HG02763 (cell line): ENCODE results near the gene KLK14.

Experiments used
- ATAC-seq: cut with Tn5 transposase; IDR thresholded peaks from one replicate; pipeline ENCODE4 v1.9.1; 2021; ENCODE audit warnings: mild to moderate bottlenecking, moderate library complexity; ENCODE audit not compliant: unreplicated experiment

The KLK14 gene, protein sequence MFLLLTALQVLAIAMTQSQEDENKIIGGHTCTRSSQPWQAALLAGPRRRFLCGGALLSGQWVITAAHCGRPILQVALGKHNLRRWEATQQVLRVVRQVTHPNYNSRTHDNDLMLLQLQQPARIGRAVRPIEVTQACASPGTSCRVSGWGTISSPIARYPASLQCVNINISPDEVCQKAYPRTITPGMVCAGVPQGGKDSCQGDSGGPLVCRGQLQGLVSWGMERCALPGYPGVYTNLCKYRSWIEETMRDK

DNA sequence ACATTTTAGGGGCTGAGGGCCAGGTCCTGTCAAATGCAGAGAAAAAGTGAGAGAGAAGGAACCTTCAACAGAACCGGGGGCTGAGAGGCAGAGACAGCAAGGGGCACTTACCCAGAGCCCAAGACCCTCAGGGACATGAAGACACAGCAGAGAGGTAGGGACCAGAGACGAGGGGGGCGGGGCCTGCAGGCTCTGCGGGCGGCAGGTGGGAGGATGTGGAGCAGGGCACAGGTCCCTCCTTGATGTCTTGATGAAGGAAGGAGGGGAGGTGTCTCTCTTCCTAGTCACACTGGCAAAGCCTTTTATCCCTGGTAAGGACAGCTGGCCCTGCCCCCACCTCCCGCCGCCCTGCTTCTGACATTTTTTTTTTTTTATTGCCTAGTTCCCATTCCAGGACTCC, at the start of gene KLK14:
TSS of gene KLK14 (minus strand) at position 277 of the 400 bp plus-strand sequence. CDS start at position 4, 273 bp downstream.
- ATAC-seq: no peak

DNA sequence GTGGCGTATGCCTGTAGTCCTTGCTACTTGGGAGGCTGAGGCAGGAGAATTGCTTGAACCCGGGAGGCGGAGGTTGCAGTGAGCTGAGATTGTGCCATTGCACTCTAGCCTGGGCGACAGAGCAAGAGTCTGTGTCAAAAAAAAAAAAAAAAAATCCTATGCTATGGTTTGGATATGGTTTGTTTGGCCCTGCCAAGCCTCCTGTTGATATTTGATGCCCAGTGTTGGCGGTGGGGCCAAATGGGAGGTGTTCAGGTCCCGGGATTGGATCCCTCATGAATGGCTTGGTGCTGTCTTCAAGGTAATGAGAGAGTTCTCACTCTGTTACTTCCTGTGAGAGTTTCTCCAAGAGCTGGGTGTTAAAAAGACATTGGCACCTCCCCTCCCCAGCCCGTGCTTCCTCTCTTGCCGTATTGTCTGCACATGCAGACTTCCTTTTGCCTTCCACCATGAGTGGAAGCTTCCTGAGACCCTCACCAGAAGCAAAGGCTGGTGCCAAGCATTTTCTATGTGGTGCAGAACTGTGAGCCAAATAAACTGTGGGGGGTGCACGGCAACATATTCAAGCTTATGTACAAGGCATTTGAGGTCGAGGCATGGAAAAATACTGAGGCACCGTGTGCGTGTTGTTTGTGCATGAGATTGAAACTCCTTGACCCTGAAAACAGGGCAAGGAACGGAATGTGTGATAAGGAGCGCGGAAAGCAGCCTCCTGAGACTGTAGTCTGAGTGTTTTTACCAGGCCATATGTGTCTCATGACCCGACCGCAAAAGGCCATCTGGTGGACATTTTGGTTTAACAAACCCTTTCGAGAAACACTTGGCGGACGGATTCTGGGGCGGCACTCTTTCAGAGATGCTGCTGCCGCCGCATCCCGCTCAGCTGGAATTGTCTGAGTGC, 49.3 kb upstream of the KLK14 start:
- no peak for ATAC-seq

DNA sequence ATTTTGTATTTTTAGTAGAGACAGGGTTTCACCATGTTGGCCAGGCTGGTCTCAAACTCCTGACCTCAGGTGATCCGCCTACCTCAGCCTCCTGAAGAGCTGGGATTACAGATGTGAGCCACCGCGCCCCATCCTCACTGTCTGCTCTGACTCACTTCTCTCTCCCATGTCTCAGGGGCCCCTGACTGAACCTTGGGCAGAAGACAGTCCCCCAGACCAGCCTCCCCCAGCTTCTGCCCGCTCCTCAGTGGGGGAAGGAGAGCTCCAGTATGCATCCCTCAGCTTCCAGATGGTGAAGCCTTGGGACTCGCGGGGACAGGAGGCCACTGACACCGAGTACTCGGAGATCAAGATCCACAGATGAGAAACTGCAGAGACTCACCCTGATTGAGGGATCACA, 47.0 kb upstream of the KLK14 start:
- ATAC-seq: no peak

DNA sequence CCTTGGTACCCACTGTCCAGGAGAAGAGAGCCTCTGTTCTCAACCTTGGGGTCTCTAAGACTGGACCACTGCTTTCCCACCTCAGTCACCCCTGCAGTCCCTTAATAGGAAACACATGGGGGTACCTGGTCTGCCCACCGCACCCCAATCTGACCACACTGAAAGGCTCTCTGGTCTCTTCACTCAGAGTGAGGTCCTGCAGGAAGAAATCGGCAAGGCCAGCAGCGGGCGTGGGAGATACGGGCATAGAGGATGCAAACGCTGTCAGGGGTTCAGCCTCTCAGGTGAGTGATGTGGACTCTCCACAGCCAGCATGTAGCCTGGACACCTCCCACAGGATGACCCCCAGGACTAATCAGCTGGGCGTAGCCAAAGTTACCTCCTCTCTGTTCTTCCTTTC, 45.5 kb upstream of the KLK14 start:
- no peak for ATAC-seq

DNA sequence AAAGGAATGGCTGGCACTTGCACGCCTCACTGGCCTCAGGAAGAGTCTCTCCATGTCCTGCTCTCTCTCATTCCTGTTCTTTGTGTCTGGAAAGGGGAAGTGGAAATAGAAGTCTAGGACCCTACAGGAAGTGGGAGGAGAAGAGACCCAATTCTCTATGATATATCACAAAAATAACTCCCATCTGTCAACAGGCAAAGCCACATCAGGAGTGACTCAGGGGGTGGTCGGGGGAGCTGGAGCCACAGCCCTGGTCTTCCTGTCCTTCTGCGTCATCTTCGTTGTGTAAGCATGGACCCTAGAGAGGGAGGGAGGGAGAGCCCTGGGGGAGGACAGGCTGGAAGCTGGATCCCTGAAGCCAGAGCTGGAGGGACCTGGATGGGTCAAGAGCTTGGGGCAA, 45.1 kb upstream of the KLK14 start:
- ATAC-seq: no peak

DNA sequence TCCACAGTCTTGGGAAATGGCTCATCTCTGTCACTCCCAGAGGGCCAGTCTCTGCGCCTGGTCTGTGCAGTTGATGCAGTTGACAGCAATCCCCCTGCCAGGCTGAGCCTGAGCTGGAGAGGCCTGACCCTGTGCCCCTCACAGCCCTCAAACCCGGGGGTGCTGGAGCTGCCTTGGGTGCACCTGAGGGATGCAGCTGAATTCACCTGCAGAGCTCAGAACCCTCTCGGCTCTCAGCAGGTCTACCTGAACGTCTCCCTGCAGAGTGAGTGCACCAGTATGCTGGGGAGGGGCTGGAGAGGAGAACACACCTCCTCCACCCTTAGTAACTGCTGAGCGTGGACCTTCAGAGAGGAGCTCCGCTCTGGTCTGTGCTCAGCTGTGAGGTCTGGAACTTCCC, 44.3 kb upstream of the KLK14 start:
- no peak for ATAC-seq

DNA sequence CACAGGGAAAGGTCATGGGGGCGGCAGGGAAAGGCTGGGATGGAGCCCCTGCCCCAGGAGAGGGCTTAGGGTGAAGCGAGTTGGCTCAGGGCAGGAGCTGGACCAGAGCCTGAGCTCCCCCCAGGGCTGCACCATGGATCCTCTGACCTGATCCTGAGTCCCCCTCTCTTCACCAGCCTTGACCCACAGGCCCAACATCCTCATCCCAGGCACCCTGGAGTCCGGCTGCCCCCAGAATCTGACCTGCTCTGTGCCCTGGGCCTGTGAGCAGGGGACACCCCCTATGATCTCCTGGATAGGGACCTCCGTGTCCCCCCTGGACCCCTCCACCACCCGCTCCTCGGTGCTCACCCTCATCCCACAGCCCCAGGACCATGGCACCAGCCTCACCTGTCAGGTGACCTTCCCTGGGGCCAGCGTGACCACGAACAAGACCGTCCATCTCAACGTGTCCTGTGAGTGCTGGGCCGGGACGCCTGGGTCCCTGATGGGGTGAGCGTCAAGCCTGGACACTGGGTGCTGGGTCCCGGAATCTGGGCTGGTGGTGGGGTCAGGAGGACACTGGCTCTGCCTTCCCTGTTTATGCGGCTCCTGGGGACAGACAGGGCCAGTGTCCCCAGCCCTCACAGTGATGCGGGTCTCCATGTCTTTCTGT, 42.9 kb upstream of the KLK14 start:
- no peak for ATAC-seq

DNA sequence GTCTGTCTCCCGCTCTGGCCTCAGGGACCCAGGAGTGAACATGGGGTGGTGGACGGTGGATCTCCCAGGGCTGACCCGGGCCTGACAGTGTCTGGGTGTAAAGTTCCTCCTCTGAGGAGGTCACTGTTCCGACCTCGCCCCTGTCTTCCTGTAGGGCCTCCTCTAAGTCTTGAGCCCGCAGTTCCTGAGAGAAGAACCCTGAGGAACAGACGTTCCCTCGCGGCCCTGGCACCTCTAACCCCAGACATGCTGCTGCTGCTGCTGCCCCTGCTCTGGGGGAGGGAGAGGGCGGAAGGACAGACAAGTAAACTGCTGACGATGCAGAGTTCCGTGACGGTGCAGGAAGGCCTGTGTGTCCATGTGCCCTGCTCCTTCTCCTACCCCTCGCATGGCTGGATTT, 42.0 kb upstream of the KLK14 start, which contains the start of gene SIGLEC9:
TSS of gene SIGLEC9 (plus strand) at position 178 of the 400 bp plus-strand sequence. CDS start at position 247, 69 bp downstream.
- ATAC-seq: no peak

DNA sequence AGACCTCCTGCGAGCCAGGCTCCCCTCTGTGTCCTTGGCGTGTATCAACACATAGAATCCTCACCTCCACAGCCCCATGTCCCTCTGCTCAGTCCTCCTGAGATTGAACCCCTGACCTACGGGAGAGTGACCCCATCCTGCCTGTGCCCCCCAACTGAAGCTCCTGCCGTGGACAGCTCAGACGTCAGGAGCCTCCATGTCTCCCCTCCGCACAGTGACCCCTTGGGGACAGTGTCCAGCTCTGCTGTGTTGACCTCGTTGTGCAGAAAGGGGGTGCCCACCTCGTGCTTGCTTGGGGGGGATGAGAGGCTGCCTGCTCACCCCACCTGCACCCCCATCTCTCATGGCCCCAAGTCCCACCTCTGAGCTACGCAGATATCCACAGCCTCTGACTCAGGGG, 41.5 kb upstream of the KLK14 start:
- ATAC-seq: no peak

DNA sequence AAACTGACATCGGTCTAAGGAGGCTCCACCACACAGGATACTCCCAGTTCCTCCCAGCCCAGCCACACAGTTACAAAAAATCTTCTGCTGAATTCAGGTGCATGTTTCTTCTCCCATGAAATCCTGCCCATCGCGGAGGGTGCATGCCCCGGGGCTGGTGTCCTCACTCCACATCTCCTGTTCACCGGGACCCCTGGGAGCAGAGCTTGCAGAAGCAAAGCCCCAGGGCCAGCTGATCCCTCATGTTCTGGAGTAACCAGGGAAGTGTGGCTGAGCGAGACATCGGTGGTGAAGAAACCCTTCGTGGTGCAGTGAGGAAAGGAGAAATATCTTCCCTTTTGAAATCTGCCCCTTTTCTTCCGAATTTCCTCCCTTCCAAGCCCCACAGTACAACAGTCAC, 41.1 kb upstream of the KLK14 start:
- no peak for ATAC-seq

DNA sequence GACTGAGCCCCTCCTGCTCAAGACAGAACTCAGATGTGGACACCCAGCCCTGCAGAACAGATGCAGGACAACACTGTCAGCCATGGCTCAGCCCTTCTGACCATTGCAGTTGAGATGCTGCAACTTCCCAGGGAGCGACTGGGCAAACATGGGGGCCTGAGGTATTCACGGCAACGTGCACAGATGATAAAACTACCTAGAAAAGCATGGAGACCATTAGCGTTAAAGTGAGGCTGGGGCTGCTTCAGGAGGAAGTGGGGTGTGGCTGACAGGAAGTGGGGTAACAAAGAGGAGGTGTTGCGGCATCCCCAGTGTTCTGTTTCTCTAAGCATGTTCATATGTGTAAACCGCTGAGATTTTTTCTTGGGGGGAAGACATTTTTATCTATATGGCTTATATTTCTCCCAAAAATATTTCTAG, 40.7 kb upstream of the KLK14 start:
- ATAC-seq: no peak

DNA sequence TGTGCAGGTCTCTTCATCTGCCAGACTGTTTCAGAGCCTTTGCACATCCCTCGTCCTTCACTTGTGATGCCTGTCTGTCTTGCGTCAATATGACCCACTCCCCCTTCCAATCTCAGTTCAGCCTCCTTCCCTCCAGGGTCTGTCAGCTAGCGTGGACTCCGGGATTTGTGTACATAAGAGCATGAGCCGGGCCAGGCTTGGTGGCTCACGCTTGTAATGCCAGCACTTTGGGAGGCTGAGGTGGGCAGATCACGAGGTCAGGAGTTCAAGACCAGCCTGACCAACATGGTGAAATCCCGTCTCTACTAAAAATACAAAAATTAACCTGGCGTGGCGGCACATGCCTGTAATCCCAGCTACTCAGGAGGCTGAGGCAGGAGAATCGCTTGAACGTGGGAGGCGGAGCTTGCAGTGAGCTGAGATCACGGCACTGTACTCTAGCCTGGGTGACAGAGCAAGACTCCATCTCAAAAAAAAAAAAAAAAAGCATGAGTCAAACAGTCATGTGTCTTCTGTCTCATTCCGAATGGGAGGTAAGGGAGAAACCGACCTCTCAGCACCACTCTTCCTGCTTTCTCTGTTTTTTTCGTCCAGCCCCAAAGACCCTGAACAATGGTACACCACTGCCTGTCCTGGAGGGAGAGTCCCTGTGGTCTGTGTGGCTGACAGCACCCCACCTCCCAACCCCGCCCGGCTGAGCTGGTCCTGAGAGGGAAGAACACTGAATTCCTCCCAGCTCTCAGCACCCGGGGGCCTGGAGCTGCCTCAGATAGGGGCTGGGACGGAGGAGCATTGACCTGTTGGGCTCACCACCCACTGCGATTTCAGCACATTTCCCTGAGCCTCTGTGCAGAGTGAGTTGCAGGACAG, 39.7 kb upstream of the KLK14 start:
- ATAC-seq: no peak

DNA sequence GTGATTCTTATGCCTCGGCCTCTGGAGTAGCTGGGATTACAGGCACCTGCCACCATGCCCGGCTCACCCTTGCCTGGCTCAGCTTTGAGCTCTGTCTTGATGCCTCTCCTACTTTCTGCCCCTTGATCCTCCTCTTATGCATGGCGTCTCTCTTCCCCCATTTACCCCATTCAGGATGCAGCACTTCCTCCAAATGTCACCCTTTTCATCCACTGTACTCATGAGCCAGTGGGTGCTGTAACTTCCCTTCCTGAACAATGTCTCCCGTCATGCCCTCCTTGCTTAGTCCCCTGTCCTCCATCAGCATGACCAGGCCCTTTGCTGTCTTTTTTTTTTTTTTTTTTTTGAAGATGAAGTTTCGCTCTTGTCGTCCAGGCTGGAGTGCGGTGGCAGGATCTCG, 38.6 kb upstream of the KLK14 start:
- no peak for ATAC-seq

DNA sequence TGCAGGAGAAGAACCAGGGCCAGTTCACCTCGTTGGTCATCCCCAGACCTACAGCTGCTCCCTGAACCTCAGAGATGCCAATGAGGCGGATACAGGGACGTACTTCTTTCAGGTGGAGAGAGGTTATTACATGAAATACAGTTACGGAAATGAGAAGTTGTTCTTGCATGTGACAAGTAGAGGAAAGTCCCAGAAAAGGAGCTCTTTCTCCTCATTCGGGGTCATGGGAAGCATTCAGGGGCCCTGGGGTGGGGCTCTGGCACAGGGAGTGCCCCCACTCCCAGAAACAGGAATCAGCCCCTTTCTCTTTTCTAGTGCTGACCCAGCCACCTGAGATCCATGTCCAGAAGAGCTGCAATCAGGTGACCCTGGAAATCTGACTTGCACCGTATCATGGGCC, 37.5 kb upstream of the KLK14 start:
- no peak for ATAC-seq

DNA sequence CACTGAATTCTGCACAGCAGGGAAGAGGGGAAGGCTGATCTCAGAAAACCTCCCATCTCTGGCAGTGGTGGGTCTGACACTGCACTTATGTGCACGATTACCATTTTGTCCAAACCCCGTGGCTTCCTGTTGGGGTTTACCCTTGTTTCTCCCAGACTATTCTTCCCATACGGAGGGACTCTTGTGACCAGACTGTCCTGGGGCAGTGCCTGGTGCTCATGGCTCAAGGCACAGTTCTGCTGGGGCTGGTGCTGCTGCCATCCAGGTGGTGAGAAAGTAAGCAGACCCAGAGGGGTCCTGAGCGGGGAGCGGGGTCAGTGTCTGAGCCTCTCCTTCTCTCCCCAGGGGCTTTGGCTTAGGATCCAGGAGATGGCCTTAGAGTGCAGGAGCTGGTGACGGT, 36.9 kb upstream of the KLK14 start:
- ATAC-seq: no peak

DNA sequence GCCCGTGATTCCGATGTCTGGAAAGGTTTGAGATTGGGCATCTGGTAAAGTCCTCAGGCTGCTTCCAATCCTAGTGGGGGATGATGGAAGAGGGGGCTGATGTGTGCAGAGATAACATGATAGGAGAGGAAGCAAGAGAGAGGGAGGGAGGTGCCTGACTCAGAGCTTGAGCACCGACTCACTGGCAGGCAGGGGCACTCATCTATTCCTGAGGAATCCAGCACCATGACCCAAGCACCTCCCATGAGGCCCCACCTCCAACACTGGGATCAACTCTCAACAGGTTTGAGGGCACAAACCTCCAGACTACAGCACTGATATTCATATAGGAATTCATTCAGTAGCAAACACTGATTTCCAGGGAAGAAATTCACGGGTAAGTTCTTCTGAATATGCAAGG, 36.4 kb upstream of the KLK14 start:
- ATAC-seq: no peak

DNA sequence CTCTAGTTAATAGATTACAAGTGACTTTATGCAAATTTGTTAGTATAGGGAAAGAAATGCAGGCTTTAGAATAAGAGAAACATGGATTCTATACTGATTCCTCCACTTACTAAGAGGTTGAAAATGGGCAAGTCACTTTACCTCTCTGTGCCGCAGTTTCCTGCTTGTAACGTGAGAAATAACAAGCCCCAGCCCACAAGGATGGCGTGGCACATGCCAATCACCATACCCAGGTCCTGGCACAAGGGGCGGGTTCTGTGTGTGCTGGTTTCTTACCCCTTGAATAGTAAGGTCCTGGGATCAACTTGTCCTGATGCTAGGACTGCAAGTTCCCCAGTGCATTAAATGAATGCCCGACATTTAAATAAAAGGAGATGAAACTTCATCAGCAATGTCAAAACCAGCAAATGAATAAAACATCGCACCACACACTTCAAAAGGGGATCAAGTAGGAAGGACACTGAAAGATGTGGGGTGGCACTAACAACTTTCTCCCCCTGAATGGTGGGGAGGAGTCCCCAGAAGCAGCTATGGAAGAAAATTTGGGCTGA, 34.1 kb upstream of the KLK14 start:
- no peak for ATAC-seq

DNA sequence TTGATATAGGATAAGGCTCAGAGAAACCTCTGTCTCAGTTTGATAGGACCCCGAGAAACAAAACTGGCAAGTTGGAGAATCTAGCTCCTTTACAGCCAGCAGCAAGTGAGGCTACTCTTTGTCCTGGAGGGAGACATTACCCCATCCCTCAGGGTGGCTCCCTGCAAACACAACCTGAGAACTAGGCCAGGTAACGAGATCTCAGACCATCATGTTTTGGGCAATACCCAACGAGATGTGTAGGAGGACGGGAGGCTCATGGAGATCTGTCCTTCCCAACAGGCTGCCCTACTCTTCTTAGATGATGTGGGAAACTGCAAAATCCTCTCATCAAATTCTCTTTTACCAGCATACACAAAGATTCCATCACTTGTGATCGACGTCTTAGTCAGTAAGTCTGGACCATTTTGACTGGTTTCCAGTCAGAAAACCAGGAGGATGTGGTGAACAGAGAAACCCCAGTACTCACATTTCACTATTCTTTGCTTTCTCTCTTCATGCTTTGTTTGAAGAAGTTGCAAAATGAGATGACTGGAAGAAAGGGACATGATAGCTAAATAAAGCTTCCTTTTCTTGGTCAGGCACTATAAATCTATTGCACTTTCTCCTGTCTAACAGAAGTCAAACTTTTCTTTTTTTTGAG, 31.5 kb upstream of the KLK14 start:
- ATAC-seq: no peak

DNA sequence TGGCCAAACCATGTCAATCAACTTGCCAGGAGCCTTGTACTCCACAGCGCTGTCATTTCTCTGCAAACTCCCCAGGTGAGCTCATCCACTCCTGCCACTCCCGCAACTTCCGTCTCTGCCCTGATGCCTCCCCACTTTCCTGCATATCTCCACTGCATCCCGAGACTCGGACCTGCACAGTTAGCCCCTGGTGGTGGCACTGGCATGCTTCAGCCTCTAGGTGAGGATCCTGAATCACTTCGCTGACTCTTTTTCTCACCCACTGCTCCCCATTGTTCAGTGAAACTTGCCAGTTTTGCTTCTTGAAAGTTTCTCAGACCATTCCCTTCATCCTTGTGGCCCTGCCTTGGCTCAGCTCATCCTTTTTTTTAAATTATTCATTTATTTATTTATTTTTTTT, 28.9 kb upstream of the KLK14 start:
- ATAC-seq: no peak

DNA sequence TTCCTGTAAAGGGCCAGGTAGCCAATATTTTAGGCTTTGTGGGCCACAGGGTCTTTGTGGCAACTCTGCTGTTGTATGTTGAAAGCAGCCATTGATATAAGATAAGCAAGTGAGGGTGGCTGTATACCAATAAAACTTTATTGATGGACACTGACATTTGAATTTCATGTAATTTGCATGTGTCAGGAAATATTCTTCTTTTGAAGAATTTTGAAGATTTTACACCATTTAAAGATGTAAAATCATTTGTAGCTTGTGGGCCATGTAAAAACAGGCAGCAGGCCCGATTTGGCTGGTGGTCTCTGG, 27.9 kb upstream of the KLK14 start:
- ATAC-seq: no peak
